WTC11 (cell line): ENCODE results near the gene FAM3B. TPM values are rescaled to one million over a fixed set of nuclear protein-coding genes. Genes with fewer than 3 reads are reported as not detected.

ENCODE experiments used
- ATAC-seq: fragments of 200-7000 bp; cut with Tn5 transposase; 2 replicates; pipeline ENCODE4 v1.10.0; 2021; ENCODE audit warnings: mild to moderate bottlenecking, moderate library complexity
- CTCF ChIA-PET: fragments of 300-600 bp; sonication (Branson Sonifier 250); formaldehyde crosslinking; loops from one replicate; lab custom pipeline; 2021; ENCODE audit warnings: antibody characterized with exemption; lab: Charles Lee
- POLR2A ChIA-PET: fragments of 350-600 bp; sonication (Branson Sonifier 250); formaldehyde crosslinking; loops from one replicate; lab custom pipeline; 2021; ENCODE audit warnings: antibody characterized with exemption; lab: Charles Lee
- DNase-seq: peaks from one replicate; pipeline ENCODE4 v3.0.0; 2021; ENCODE audit warnings: low spot score
- H3K27ac Mint-ChIP-seq: 2 replicates; pipeline ENCODE4 v1.8.0; 2021; ENCODE audit warnings: mixed read lengths
- H3K27me3 Mint-ChIP-seq: 2 replicates; pipeline ENCODE4 v1.8.0; 2021; ENCODE audit warnings: low read depth, mild to moderate bottlenecking, moderate library complexity, mixed read lengths
- H3K36me3 Mint-ChIP-seq: 2 replicates; pipeline ENCODE4 v1.8.0; 2021; ENCODE audit warnings: mixed read lengths
- H3K4me1 Mint-ChIP-seq: 2 replicates; pipeline ENCODE4 v1.8.0; 2022; ENCODE audit warnings: mixed read lengths
- H3K4me3 Mint-ChIP-seq: 2 replicates; pipeline ENCODE4 v1.8.0; 2021; ENCODE audit warnings: mild to moderate bottlenecking, moderate library complexity, mixed read lengths
- H3K9me3 Mint-ChIP-seq: 2 replicates; pipeline ENCODE4 v1.8.0; 2021; ENCODE audit warnings: mixed read lengths
- CBFB ChIP-seq: sonication (generic); formaldehyde crosslinking; IDR thresholded peaks from 2 replicates; pipeline ENCODE4 v1.8.1; 2022; ENCODE audit warnings: mild to moderate bottlenecking, low read depth, missing genetic modification reagents
- GABPB1 ChIP-seq: sonication (generic); formaldehyde crosslinking; IDR thresholded peaks from 2 replicates; pipeline ENCODE4 v1.8.1; 2023; ENCODE audit warnings: mild to moderate bottlenecking, missing genetic modification reagents
- JUN ChIP-seq: sonication (generic); formaldehyde crosslinking; IDR thresholded peaks from 2 replicates; pipeline ENCODE4 v1.8.0; 2023; ENCODE audit warnings: mild to moderate bottlenecking, missing genetic modification reagents
- SOX15 ChIP-seq: fragments of 250-450 bp; sonication (Bioruptor Pico); IDR thresholded peaks from 2 replicates; pipeline ENCODE4 v1.9.0; 2021; ENCODE audit warnings: mild to moderate bottlenecking
- ZNF138 ChIP-seq: sonication (generic); formaldehyde crosslinking; conservative IDR thresholded peaks from 2 replicates; pipeline ENCODE4 v1.8.1; 2022; ENCODE audit warnings: mild to moderate bottlenecking, moderate library complexity, missing genetic modification reagents
- ZNF317 ChIP-seq: sonication (generic); formaldehyde crosslinking; IDR thresholded peaks from 2 replicates; pipeline ENCODE4 v1.8.1; 2023; ENCODE audit warnings: low read depth, mild to moderate bottlenecking, moderate library complexity, missing genetic modification reagents, borderline replicate concordance
- total RNA-seq: library from RNA; stranded (reverse); gene quantifications from 3 replicates; pipeline ENCODE4 v1.2.3, GENCODE V29; 2021
- TF ChIP-seq, protein P1 (sequence below): sonication (generic); formaldehyde crosslinking; IDR thresholded peaks from 2 replicates; pipeline ENCODE4 v1.8.1; 2022; ENCODE audit warnings: missing genetic modification reagents, borderline replicate concordance
- TF ChIP-seq, protein P2 (sequence below): sonication (generic); formaldehyde crosslinking; IDR thresholded peaks from 2 replicates; pipeline ENCODE4 v1.8.1; 2022; ENCODE audit warnings: mild to moderate bottlenecking, moderate library complexity, missing genetic modification reagents
- TF ChIP-seq, protein P3 (sequence below): fragments of 250-450 bp; sonication (Bioruptor Pico); IDR thresholded peaks from 2 replicates; pipeline ENCODE4 v1.9.0; 2021; ENCODE audit warnings: mild to moderate bottlenecking, borderline replicate concordance
- TF ChIP-seq, protein P4 (sequence below): fragments of 250-450 bp; sonication (Bioruptor Pico); conservative IDR thresholded peaks from 2 replicates; pipeline ENCODE4 v1.9.0; 2021; ENCODE audit warnings: mild to moderate bottlenecking

FAM3B gene
- total RNA-seq, 1 experiment from 2014 or later: 1.4 TPM

DNA sequence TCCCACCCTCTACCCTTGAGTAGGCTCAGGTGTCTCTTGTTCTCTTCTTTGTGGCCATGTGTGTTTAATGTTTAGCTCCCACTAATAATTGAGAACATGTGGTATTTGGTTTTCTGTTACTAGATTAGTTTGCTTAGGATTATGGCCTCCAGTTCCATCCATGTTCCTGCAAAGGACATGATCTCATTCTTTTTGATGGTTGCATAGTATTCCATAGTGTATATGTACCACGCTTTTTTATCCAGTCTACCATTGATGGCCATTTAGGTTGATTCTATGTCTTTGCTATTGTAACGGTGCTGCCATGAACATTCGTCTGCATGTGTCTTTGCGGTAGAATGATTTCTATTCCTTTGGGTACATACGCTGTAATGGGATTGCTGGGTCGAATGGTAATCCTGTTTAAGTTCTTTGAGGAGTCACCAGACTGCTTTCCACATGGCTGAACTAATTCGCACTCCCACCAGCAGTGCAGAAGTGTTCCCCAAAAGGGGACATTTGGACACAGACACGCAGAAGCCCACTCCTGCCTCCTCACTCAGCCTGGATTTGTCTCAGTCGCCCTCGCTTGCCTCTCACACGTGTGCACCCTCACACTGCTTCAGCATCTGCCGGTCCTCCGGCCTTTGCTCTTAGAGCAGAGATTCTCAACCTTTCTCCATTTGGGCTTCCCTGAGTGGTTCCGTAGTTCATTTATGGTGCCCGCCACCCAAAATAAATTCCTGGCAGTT is 48.9 kb downstream of the FAM3B start:
- CTCF ChIA-PET: interaction anchor here (0.6 kb wide), 1 partner anchor 197 kb away, joined by 4 read pairs; no protein-coding TSS in a partner anchor
- POLR2A ChIA-PET: no interaction called here
- Mint-ChIP-seq H3K27me3 (no peaks in the 10 kb centered on the region; the same call in 1 of the 2 replicates), H3K9me3 (peaks cover 6% of the 10 kb centered on the region; the same call in 1 of the 2 replicates), H3K4me3 (no peak overlapping the region), H3K4me1 (peaks cover 14% of the 10 kb centered on the region), H3K27ac (no peak overlapping the region), H3K36me3 (no peaks in the 10 kb centered on the region)
- ATAC-seq: no peak
- DNase-seq: no peak
- TF ChIP-seq, protein P1, sequence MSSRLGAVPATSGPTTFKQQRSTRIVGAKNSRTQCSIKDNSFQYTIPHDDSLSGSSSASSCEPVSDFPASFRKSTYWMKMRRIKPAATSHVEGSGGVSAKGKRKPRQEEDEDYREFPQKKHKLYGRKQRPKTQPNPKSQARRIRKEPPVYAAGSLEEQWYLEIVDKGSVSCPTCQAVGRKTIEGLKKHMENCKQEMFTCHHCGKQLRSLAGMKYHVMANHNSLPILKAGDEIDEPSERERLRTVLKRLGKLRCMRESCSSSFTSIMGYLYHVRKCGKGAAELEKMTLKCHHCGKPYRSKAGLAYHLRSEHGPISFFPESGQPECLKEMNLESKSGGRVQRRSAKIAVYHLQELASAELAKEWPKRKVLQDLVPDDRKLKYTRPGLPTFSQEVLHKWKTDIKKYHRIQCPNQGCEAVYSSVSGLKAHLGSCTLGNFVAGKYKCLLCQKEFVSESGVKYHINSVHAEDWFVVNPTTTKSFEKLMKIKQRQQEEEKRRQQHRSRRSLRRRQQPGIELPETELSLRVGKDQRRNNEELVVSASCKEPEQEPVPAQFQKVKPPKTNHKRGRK: no peak
- TF ChIP-seq JUN (no peak), ZNF138 (no peak), SOX15 (CRISPR knock-in tag) (no peak), ZNF317 (CRISPR knock-in tag) (no peak), CBFB (CRISPR knock-in tag) (no peak)
- TF ChIP-seq, protein P2, sequence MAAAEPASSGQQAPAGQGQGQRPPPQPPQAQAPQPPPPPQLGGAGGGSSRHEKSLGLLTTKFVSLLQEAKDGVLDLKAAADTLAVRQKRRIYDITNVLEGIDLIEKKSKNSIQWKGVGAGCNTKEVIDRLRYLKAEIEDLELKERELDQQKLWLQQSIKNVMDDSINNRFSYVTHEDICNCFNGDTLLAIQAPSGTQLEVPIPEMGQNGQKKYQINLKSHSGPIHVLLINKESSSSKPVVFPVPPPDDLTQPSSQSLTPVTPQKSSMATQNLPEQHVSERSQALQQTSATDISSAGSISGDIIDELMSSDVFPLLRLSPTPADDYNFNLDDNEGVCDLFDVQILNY: no peak
- TF ChIP-seq, protein P3, sequence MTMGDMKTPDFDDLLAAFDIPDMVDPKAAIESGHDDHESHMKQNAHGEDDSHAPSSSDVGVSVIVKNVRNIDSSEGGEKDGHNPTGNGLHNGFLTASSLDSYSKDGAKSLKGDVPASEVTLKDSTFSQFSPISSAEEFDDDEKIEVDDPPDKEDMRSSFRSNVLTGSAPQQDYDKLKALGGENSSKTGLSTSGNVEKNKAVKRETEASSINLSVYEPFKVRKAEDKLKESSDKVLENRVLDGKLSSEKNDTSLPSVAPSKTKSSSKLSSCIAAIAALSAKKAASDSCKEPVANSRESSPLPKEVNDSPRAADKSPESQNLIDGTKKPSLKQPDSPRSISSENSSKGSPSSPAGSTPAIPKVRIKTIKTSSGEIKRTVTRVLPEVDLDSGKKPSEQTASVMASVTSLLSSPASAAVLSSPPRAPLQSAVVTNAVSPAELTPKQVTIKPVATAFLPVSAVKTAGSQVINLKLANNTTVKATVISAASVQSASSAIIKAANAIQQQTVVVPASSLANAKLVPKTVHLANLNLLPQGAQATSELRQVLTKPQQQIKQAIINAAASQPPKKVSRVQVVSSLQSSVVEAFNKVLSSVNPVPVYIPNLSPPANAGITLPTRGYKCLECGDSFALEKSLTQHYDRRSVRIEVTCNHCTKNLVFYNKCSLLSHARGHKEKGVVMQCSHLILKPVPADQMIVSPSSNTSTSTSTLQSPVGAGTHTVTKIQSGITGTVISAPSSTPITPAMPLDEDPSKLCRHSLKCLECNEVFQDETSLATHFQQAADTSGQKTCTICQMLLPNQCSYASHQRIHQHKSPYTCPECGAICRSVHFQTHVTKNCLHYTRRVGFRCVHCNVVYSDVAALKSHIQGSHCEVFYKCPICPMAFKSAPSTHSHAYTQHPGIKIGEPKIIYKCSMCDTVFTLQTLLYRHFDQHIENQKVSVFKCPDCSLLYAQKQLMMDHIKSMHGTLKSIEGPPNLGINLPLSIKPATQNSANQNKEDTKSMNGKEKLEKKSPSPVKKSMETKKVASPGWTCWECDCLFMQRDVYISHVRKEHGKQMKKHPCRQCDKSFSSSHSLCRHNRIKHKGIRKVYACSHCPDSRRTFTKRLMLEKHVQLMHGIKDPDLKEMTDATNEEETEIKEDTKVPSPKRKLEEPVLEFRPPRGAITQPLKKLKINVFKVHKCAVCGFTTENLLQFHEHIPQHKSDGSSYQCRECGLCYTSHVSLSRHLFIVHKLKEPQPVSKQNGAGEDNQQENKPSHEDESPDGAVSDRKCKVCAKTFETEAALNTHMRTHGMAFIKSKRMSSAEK (CRISPR knock-in tag): no peak
- TF ChIP-seq, protein P4, sequence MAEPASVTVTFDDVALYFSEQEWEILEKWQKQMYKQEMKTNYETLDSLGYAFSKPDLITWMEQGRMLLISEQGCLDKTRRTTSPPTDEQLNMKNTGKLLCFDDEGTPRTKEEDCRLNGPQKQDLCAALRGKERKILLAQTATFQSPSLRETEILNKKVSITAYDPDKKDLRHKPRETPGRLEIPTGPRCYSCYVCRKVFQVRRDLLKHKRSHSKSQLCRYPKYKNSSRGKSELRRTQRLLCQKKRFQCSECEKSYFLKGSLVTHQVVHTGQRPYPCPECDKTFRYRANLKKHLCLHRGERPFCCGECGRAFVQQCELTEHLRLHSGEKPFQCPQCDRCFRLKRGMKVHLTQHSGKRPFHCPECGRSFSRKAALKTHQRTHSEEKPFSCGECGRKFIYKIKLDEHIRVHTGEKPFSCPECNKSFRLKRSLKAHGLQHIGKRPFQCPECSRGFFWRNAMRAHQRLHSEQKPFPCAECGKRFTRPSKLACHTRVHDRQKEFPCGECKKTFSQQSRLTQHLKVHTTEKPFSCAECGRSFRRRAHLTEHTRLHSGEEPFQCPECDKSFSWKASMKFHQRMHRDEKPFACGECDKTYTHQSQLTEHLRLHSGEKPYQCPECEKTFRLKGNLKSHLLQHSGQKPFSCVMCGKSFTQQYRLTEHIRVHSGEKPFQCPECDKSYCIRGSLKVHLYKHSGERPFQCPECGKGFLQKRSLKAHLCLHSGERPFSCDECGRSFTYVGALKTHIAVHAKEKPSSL (CRISPR knock-in tag): no peak

DNA sequence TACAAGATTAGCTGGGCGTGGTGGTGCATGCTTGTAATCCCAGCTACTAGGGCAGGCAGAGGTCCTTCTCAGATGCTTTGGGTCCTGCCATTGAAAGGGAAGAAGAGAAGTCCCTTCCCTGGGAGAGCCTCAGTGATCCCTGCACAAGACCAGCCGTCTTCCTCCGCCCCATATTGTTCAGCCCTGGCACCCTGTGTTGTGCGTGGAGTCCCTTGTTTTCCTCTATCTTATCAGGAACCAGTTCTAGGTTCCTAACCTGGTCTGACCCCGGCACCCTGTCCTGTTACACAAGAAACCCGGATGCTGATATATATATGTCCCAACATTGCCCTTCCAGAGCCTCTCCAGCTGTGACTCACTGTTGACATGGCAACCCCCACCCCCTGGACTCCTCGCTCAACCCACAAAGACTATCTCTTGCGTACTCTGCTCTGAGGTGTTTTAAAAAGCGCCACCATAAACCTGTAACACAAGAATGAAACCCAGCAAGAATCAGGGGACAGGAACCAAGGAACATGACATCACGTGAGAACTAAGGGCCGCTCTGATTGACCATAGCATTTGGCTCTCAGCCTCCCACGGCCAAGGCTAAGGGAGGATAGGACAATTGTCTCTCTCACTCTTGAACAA is 50.0 kb downstream of the FAM3B start:
- peaks cover 6% of the 10 kb centered on the region; the same call in 1 of the 2 replicates for H3K9me3 Mint-ChIP-seq
- ATAC-seq: no peak
- H3K27me3 Mint-ChIP-seq: no peaks in the 10 kb centered on the region; the same call in 1 of the 2 replicates
- no peak overlapping the region for H3K4me3 Mint-ChIP-seq
- TF ChIP-seq, protein P3 (CRISPR knock-in tag): no peak
- peak; percentile 28; the same call in 1 of the 2 replicates for TF ChIP-seq GABPB1 (CRISPR knock-in tag)
- H3K4me1 Mint-ChIP-seq: peaks cover 12% of the 10 kb centered on the region
- DNase-seq: no peak
- no peaks in the 10 kb centered on the region for H3K36me3 Mint-ChIP-seq
- CTCF ChIA-PET: interaction anchor here (0.6 to 3.7 kb wide), 3 partner anchors 83 to 246 kb away, joined by 3 to 61 read pairs (median 4); no protein-coding TSS in a partner anchor
- POLR2A ChIA-PET: no interaction called here
- H3K27ac Mint-ChIP-seq: no peak overlapping the region
